SU-DHL-6 (cell line): ENCODE measurements around the gene LTBP1.

Experiments used
- H2AFZ ChIP-seq: fragments of 200-600 bp; sonication (generic); 2 replicates; pipeline ENCODE4 v1.6.1; 2014; ENCODE audit warnings: low read depth, mild to moderate bottlenecking, moderate library complexity, mixed read lengths, antibody characterized with exemption, low read length; ENCODE audit not compliant: severe bottlenecking
- H3F3A ChIP-seq: fragments of 200-600 bp; shearing (Covaris generic); 2 replicates; pipeline ENCODE4 v1.6.0; 2016; ENCODE audit warnings: antibody characterized with exemption, mild to moderate bottlenecking; ENCODE audit not compliant: insufficient read depth
- H3K27ac ChIP-seq: fragments of 200-600 bp; sonication (generic); 2 replicates; pipeline ENCODE4 v1.5.1; 2016; ENCODE audit warnings: low read depth, mild to moderate bottlenecking, low read length, moderate library complexity, mixed read lengths
- H3K27me3 ChIP-seq: fragments of 200-600 bp; sonication (generic), shearing (Covaris generic); 2 replicates; pipeline ENCODE4 v1.6.0; 2014; ENCODE audit warnings: mild to moderate bottlenecking, low read length
- H3K36me3 ChIP-seq: fragments of 200-600 bp; sonication (generic); 2 replicates; pipeline ENCODE4 v1.6.1; 2014; ENCODE audit warnings: mild to moderate bottlenecking, low read length, mixed read lengths
- H3K4me2 ChIP-seq: fragments of 300-600, 200-600 bp; shearing (Covaris generic), sonication (generic); 2 replicates; pipeline ENCODE4 v1.6.0; 2014; ENCODE audit warnings: low read length, low read depth, mild to moderate bottlenecking; ENCODE audit not compliant: poor library complexity, severe bottlenecking
- H3K4me3 ChIP-seq: fragments of 200-600 bp; sonication (generic); 2 replicates; pipeline ENCODE4 v1.5.1; 2014; ENCODE audit warnings: antibody characterized with exemption, low read length, mild to moderate bottlenecking, mixed read lengths; ENCODE audit not compliant: insufficient read depth, poor library complexity, severe bottlenecking
- H3K79me2 ChIP-seq: fragments of 200-600 bp; sonication (generic); 2 replicates; pipeline ENCODE4 v1.6.1; 2014; ENCODE audit warnings: mild to moderate bottlenecking, low read length, moderate library complexity; ENCODE audit not compliant: insufficient read depth
- H3K9ac ChIP-seq: fragments of 200-600 bp; sonication (generic); 2 replicates; pipeline ENCODE4 v1.7.0; 2014; ENCODE audit warnings: mild to moderate bottlenecking, low read length
- H3K9me2 ChIP-seq: fragments of 200-600 bp; sonication (generic); replicated peaks from 2 replicates; pipeline ENCODE4 v1.6.1; 2014; ENCODE audit warnings: low read length; ENCODE audit not compliant: insufficient read depth
- H3K9me3 ChIP-seq: fragments of 200-600 bp; sonication (generic); 2 replicates; pipeline ENCODE4 v1.6.1; 2014; ENCODE audit warnings: low read length, mixed read lengths; ENCODE audit not compliant: insufficient read depth
- H4K20me1 ChIP-seq: fragments of 200-600 bp; sonication (generic); 2 replicates; pipeline ENCODE4 v1.6.1; 2014; ENCODE audit warnings: low read depth, mild to moderate bottlenecking, antibody characterized with exemption, low read length, moderate library complexity, mixed read lengths
- EZH2phosphoT487 ChIP-seq: fragments of 200-600 bp; sonication (generic), shearing (Covaris generic); conservative IDR thresholded peaks from 2 replicates; pipeline ENCODE4 v1.6.1; 2018; ENCODE audit warnings: mild to moderate bottlenecking, antibody characterized with exemption, low read length, moderate library complexity, mixed read lengths
- TF ChIP-seq, protein P1 (sequence below): fragments of 200-600 bp; sonication (generic); IDR thresholded peaks from one replicate; pipeline ENCODE4 v1.5.1; 2017; ENCODE audit warnings: antibody characterized with exemption, mild to moderate bottlenecking, low read length, moderate library complexity; ENCODE audit not compliant: insufficient read depth, poor library complexity, severe bottlenecking

LTBP1 gene

DNA sequence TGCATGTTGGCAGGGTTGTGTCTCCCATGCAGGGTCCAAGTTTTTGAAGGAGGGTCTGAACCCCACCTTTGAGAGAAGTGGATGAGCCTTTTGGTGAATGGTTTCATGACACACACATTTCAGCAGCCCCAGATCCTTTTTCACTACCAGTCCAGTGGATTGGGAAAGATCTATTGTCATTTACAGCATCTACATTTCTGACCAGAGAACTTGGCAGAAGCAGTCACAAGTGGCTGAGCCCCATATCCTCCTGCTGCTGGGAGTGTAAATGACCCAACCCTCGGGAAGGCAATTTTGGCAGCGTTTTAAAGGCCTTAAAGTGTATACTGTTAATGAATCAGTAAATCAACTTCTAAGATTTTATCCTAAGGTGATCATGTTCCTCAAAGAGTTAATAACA is 355.6 kb downstream of the LTBP1 start:
- Histone ChIP-seq H3K4me3 (no peak overlapping the region), H3F3A (peaks cover 5% of the 10 kb centered on the region), H2AFZ (no peak overlapping the region), H3K9me3 (no peaks in the 10 kb centered on the region), H3K9ac (no peak overlapping the region), H4K20me1 (no peaks in the 10 kb centered on the region), H3K27ac (no peak overlapping the region), H3K9me2 (no peaks in the 10 kb centered on the region), H3K27me3 (no peaks in the 10 kb centered on the region), H3K36me3 (peaks cover 24% of the 10 kb centered on the region; the same call in 1 of the 2 replicates), H3K79me2 (no peaks in the 10 kb centered on the region), H3K4me2 (no peak overlapping the region)
- TF ChIP-seq, protein P1, sequence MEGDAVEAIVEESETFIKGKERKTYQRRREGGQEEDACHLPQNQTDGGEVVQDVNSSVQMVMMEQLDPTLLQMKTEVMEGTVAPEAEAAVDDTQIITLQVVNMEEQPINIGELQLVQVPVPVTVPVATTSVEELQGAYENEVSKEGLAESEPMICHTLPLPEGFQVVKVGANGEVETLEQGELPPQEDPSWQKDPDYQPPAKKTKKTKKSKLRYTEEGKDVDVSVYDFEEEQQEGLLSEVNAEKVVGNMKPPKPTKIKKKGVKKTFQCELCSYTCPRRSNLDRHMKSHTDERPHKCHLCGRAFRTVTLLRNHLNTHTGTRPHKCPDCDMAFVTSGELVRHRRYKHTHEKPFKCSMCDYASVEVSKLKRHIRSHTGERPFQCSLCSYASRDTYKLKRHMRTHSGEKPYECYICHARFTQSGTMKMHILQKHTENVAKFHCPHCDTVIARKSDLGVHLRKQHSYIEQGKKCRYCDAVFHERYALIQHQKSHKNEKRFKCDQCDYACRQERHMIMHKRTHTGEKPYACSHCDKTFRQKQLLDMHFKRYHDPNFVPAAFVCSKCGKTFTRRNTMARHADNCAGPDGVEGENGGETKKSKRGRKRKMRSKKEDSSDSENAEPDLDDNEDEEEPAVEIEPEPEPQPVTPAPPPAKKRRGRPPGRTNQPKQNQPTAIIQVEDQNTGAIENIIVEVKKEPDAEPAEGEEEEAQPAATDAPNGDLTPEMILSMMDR, result no peak
- TF ChIP-seq EZH2phosphoT487, result no peak

DNA sequence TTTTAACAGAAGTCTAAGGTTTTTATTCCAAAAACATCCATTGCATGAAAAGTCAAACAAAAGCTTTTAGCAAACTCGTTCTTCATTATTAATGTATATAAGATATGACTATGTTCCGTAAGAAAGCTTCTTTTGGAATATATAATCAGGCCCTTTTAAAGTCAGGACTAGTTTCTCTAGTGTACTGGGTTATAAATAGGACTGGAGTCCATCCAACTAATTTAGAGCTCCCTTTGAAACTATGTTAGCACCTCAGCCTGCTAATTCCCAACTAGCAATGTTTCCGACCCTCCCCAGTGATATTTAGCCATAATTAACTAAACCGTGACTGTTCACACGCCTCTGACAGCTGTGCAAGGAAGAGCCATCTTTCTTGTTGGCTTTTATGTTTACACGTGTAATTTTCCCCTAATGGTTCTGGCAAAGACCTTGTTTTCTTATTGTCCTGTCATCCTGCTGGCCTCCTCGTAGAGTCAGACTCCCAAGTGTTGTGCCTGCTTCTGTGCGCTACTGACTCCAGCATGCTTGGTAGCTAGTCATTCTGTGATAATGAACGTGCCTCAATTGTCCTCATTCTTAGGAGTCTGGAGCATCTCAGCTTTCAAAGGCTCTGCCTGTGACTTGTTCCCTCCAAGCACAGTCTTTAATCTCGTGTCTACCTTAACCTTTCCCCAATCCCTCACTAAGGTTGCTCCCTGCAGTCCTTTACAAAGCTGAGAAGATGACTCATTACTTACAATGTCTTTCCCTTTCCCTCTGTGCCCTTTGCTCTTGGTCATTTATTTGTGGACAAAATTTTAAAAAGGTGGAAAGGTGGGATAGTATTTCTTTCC is 357.5 kb downstream of the LTBP1 start:
- Histone ChIP-seq H3K9ac (no peak overlapping the region), H3K27me3 (no peaks in the 10 kb centered on the region), H3F3A (peaks cover 10% of the 10 kb centered on the region), H3K36me3 (peaks cover 24% of the 10 kb centered on the region), H3K9me3 (no peaks in the 10 kb centered on the region), H4K20me1 (no peaks in the 10 kb centered on the region), H3K9me2 (no peaks in the 10 kb centered on the region), H3K4me3 (no peak overlapping the region), H3K27ac (no peak overlapping the region), H3K4me2 (no peak overlapping the region), H3K79me2 (no peaks in the 10 kb centered on the region), H2AFZ (no peak overlapping the region)
- TF ChIP-seq, protein P1, result no peak
- TF ChIP-seq EZH2phosphoT487, result no peak

DNA sequence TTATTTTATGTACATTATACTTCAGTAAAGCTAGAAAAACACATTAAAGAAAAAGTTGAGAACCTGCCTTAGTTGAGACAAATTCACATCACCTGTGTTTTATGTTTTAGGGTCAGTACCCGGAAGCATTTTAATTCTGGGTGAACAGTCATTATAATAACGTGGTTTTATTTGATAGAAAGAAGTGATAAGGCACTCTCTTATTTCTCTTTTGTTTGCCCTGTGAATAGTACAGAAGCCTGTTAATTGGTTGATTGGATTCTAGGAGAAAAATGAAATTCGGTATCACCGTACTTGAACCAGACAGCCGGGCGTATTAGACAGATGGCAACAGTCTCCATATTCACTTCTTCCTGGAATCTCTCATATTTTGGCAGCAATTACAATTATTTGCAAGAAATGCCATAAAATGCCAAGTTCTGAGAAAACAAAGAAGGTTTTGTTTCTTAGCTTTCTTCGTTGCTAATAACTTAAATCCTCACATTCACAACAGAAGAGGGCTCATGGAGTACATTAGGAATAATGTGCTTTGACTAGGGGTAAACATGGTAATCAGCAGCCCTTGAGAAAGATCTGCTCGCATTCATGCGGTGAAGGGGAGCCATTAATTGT is 361.0 kb downstream of the LTBP1 start:
- Histone ChIP-seq H3K79me2 (no peaks in the 10 kb centered on the region), H3K9ac (no peak overlapping the region), H3K9me3 (no peaks in the 10 kb centered on the region), H3K36me3 (peaks cover 20% of the 10 kb centered on the region), H3K9me2 (no peaks in the 10 kb centered on the region), H3K4me3 (no peak overlapping the region), H3F3A (peaks cover 10% of the 10 kb centered on the region), H3K27me3 (no peaks in the 10 kb centered on the region), H3K27ac (no peak overlapping the region), H4K20me1 (no peaks in the 10 kb centered on the region), H3K4me2 (no peak overlapping the region), H2AFZ (no peak overlapping the region)
- TF ChIP-seq, protein P1, result no peak
- TF ChIP-seq EZH2phosphoT487, result no peak
